T-cell (primary cell): ENCODE data around the gene KLRC3. TPM values are rescaled to one million over a fixed set of nuclear protein-coding genes. Genes with fewer than 3 reads are reported as not detected.
A peak's percentile ranks its signal among the peaks of the same experiment; 100 is the strongest.
"Not testable (repeated sequence)": the region's sequence is repeated elsewhere in the genome, so short reads cannot be mapped to it uniquely, and the experiment has no call there.

Source experiments
- ATAC-seq, 4 experiments: fragments of 200-7000 bp in 3 of 4; fragments of 150-1000 bp in 1 of 4; cut with Tn5 transposase; replicated peaks in 1 of 4; 1 replicate in 3 of 4; 2 replicates in 1 of 4; pipeline ENCODE4 v1.10.0; 2021; ENCODE audit warnings: moderate library complexity in 3 of 4, mild to moderate bottlenecking in 2 of 4, moderate number of reproducible peaks in 1 of 4
- CTCF ChIA-PET, 2 donors: fragments of 300-600 bp; sonication (Branson Sonifier 250); formaldehyde crosslinking; loops; one replicate each; lab custom pipeline; 2022; ENCODE audit warnings: antibody characterized with exemption in 2 of 2; lab: Charles Lee
- POLR2A ChIA-PET, 2 donors: fragments of 300-600 bp; sonication (Branson Sonifier 250); formaldehyde crosslinking; loops; one replicate each; lab custom pipeline; 2022; ENCODE audit warnings: antibody characterized with exemption in 2 of 2; lab: Charles Lee
- DNase-seq, 35 experiments: peaks; one replicate each; pipeline versions ENCODE4 v3.0.0 to v3.0.0-alpha.2; 2013 to 2023
- H3K27ac ChIP-seq: one replicate; pipeline ENCODE4 v1.5.1; 2013; ENCODE audit warnings: low read length
- H3K27me3 ChIP-seq, 2 experiments: replicated peaks in 1 of 2; 1 replicate in 1 of 2; 2 replicates in 1 of 2; pipeline versions ENCODE4 v1.6.1 to v1.7.0; 2013; ENCODE audit warnings: low read length in 1 of 2, mixed read lengths in 1 of 2; ENCODE audit not compliant: control insufficient read depth in 2 of 2, insufficient read depth in 2 of 2; ENCODE audit errors: extremely low read depth in 1 of 2
- H3K36me3 ChIP-seq, 2 donors: 1 replicate in 1 of 2; 2 replicates in 1 of 2; pipeline versions ENCODE4 v1.6.1 to v1.7.0; 2013; ENCODE audit warnings: low read length in 1 of 2; ENCODE audit not compliant: control insufficient read depth in 2 of 2, insufficient read depth in 1 of 2; ENCODE audit errors: extremely low read depth in 1 of 2
- H3K4me1 ChIP-seq, 2 experiments: 1 replicate in 1 of 2; 2 replicates in 1 of 2; pipeline versions ENCODE4 v1.6.1 to v1.7.0; 2013; ENCODE audit warnings: low read length in 2 of 2, mixed read lengths in 1 of 2; ENCODE audit not compliant: insufficient read depth in 2 of 2, control insufficient read depth in 1 of 2; ENCODE audit errors: extremely low read depth in 1 of 2
- H3K4me3 ChIP-seq, 2 donors: 1 replicate in 1 of 2; 2 replicates in 1 of 2; pipeline versions ENCODE4 v1.5.1 to v1.7.0; 2013; ENCODE audit warnings: mild to moderate bottlenecking in 2 of 2, low read length in 1 of 2, moderate library complexity in 1 of 2; ENCODE audit not compliant: control insufficient read depth in 1 of 2; ENCODE audit errors: extremely low read depth in 1 of 2
- H3K9me3 ChIP-seq: 2 replicates; pipeline ENCODE4 v1.7.0; 2013
- H3K27ac Mint-ChIP-seq, 2 donors: one replicate each; pipeline ENCODE4 v1.8.0; 2020 to 2021; ENCODE audit warnings: mild to moderate bottlenecking in 2 of 2, mixed read lengths in 2 of 2
- H3K27me3 Mint-ChIP-seq, 2 donors: one replicate each; pipeline ENCODE4 v1.8.0; 2021 to 2022; ENCODE audit warnings: mixed read lengths in 2 of 2
- H3K36me3 Mint-ChIP-seq: one replicate; pipeline ENCODE4 v1.8.0; 2021; ENCODE audit warnings: mixed read lengths
- H3K4me1 Mint-ChIP-seq, 3 donors: one replicate each; pipeline ENCODE4 v1.8.0; 2020 to 2022; ENCODE audit warnings: mixed read lengths in 3 of 3, mild to moderate bottlenecking in 1 of 3
- H3K4me3 Mint-ChIP-seq, 3 donors: one replicate each; pipeline ENCODE4 v1.8.0; 2020 to 2022; ENCODE audit warnings: mild to moderate bottlenecking in 3 of 3, mixed read lengths in 3 of 3, moderate library complexity in 3 of 3
- H3K9me3 Mint-ChIP-seq, 3 donors: one replicate each; pipeline ENCODE4 v1.8.0; 2020 to 2022; ENCODE audit warnings: mixed read lengths in 3 of 3
- WGBS: methylation state at CpG from one replicate; pipeline ENCODE4 v1.1.5; 2013; ENCODE audit warnings: missing lambda C conversion rate; ENCODE audit not compliant: insufficient coverage; 5-methylcytosine and 5-hydroxymethylcytosine counted together
- total RNA-seq, 35 experiments: library from RNA in 6 of 35; stranded (reverse) in 6 of 35; fragments of 120-200 nt in 1 of 35; gene quantifications; one replicate each; pipeline versions ENCODE4 v1.2.1 to v1.2.4 and lab custom pipeline; 2013 to 2026

KLRC3 gene
- total RNA-seq, 5 donors from 2014 or later (not counting 1 experiment from before 2014, with no cell fraction given): 1.3 to 9.9 (median 1.6) TPM

DNA sequence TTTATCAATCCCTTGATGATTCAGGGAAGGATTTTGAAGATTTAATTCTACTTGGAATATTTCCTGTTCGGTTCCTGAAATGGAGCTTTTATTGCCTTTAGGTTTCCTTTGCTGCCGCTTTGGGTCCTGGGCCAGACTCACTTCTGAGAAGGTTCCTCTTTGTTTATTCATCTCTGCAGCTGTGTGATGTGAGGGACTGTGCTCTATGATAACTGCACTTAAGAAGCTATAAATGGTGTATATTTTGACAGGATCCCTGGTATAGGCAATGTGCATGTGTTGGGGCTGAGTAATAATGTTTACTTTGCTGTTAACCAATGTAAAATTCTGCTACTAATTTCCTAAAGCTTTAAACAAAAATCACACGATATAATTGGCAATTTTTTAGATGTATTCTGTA lies 15.4 kb upstream of the KLRC3 start, which contains the start of gene KLRC2:
Gene KLRC2, minus strand, starts transcription at position 195 of the 400 bp plus-strand sequence. Its CDS starts 24 bp downstream, at position 171.
- ATAC-seq: peak in 2 of 4 experiments; percentile 59 to 61
- H3K27ac ChIP-seq, H3K27ac Mint-ChIP-seq, H3K27me3 ChIP-seq, POLR2A ChIA-PET, H3K4me1 Mint-ChIP-seq, H3K9me3 ChIP-seq, H3K27me3 Mint-ChIP-seq, H3K4me1 ChIP-seq, H3K36me3 ChIP-seq, H3K9me3 Mint-ChIP-seq, H3K36me3 Mint-ChIP-seq, H3K4me3 ChIP-seq, DNase-seq, CTCF ChIA-PET: not testable (repeated sequence)
- peak within 1 kb of the TSS in 1 of 3 donors; percentile 37 for H3K4me3 Mint-ChIP-seq
- no CpG with 5 or more reads among the region's 3 CpGs for WGBS

DNA sequence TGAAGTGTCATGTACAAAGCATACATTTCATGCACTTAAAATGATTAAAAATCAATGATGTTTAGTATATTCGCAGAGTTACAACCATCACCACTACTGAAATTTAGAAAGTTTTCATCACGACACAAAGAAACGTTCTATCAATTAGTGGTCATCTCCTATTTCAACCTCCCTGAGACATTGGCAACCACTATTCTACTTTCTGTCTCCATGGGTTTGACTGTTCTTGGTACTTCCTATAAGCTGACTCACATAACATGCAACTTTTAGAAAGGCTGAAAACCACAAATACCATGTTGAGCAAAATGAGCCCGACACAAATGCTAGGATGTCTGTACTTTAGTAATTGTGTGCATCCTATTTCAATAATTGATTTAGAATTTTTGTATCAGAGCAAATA lies 10.2 kb upstream of the KLRC3 start:
- H3K36me3 ChIP-seq, H3K27me3 ChIP-seq, CTCF ChIA-PET, H3K27ac Mint-ChIP-seq, H3K4me3 Mint-ChIP-seq, H3K36me3 Mint-ChIP-seq, H3K9me3 Mint-ChIP-seq, POLR2A ChIA-PET, H3K9me3 ChIP-seq, H3K27ac ChIP-seq, ATAC-seq, H3K4me3 ChIP-seq, H3K27me3 Mint-ChIP-seq, H3K4me1 Mint-ChIP-seq, DNase-seq, H3K4me1 ChIP-seq: not testable (repeated sequence)
- WGBS: no CpG with 5 or more reads among the region's 4 CpGs

DNA sequence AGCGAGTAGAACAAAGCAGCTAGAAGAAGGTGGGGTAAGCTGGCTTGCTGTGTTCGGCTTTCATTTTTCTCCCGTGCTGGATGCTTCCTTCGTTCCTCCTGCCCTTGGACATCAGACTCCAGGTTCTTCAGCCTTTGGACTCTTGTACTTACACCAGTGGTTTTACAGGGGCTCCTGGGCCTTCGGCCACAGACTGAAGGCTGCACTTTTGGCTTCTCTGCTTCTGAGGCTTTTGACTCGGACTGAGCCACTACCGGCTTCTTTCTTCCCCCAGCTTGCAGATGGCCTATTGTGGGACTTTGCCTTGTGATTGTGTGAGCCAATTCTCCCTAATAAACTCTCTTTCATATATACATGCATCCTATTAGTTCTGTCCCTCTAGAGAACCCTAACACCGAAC lies 5.5 kb upstream of the KLRC3 start:
- POLR2A ChIA-PET, H3K27ac Mint-ChIP-seq, H3K27ac ChIP-seq, H3K27me3 Mint-ChIP-seq, DNase-seq, H3K4me3 Mint-ChIP-seq, ATAC-seq, H3K4me1 ChIP-seq, H3K36me3 ChIP-seq, H3K4me3 ChIP-seq, H3K9me3 Mint-ChIP-seq, H3K9me3 ChIP-seq, H3K36me3 Mint-ChIP-seq, H3K27me3 ChIP-seq, CTCF ChIA-PET, H3K4me1 Mint-ChIP-seq: not testable (repeated sequence)
- 100% methylated on average over 1 of the region's 8 CpGs for WGBS

DNA sequence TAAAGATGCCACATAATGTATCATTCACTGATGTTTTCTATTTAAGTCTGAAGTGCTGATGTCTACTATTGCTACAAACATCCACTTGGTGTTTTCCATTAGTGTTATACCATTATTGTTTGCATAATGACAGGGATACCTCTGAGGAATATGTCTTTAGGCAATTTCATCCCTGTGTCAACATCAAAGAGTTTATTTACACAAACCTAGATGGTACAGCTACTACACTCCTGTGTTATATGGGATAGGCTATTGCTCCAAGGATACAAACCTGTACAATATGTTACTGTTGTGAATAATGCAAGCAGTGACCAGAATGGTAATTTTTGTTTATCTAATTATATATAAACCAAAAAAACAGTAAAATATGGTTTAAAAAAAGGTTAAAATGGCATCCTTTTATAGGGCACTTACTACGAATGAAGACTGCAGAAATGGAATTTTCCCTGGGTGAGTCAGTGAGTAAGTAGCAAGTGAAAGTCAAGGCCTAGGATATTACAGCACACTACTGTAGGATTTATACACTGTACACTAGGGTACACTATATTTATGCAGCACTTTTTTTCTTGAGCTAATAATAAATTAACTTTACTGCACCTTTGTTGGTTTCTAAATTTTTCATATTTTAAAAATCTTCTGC lies 4.0 kb upstream of the KLRC3 start:
- H3K27ac Mint-ChIP-seq, H3K9me3 Mint-ChIP-seq, H3K27ac ChIP-seq, H3K4me1 Mint-ChIP-seq, H3K36me3 Mint-ChIP-seq, CTCF ChIA-PET, ATAC-seq, H3K4me1 ChIP-seq, POLR2A ChIA-PET, H3K36me3 ChIP-seq, H3K4me3 ChIP-seq, H3K27me3 Mint-ChIP-seq, DNase-seq, H3K27me3 ChIP-seq, H3K9me3 ChIP-seq, H3K4me3 Mint-ChIP-seq: not testable (repeated sequence)
- WGBS: no CpG with 5 or more reads among the region's 1 CpG

DNA sequence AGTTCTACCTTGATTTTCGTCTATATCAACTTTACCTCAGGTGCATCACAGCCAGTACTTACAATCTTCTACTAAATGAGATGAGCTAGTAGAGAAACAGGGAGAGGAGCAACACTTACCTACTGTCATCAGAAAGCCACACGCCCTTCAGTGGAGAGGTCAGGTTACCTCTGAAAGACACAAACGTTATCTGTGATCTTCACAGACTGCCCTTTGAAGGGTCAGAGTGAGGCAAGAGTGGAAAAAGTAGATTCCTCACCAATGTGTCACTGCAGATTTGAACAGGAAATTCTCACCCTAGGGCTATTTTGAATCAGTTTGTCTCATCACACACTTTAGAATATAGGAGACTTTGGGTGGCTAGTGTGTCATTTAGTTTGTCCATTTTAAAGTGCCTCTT lies 1.8 kb upstream of the KLRC3 start:
- H3K4me3 ChIP-seq, H3K9me3 ChIP-seq, H3K36me3 Mint-ChIP-seq, H3K27me3 Mint-ChIP-seq, H3K27me3 ChIP-seq, H3K4me1 ChIP-seq, H3K27ac Mint-ChIP-seq, H3K27ac ChIP-seq, DNase-seq, CTCF ChIA-PET, POLR2A ChIA-PET, H3K4me3 Mint-ChIP-seq, H3K9me3 Mint-ChIP-seq, H3K36me3 ChIP-seq, H3K4me1 Mint-ChIP-seq: not testable (repeated sequence)
- no CpG with 5 or more reads among the region's 3 CpGs for WGBS
- peak in 1 of 4 experiments; percentile 35 for ATAC-seq

DNA sequence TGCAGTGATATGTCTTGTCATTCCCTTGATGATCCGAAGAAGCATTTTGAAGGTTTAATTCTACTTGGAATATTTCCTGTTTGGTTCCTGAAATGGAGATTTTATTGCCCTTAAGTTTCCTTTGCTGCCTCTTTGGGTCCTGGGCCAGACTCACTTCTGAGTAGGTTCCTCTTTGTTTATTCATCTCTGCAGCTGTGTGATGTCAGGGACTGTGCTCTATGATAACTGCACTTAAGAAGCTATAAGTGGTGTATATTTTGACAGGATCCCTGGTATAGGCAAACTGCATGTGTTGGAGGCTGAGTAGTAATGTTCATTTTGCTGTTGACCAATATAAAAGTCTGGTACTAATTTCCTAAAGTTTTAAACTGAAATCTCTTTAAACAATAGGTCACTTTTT lies 11.0 kb downstream of the KLRC3 start, which contains the start of gene KLRC4:
Gene KLRC4, minus strand, starts transcription at position 366 of the 400 bp plus-strand sequence. Its CDS starts 182 bp downstream, at position 184.
- Histone ChIP-seq H3K9me3 (no peaks in the 10 kb centered on the region), H3K27me3 (no peaks in the 10 kb centered on the region), H3K4me1 (no peaks in the 10 kb centered on the region), H3K27ac (no peak within 1 kb of the TSS), H3K36me3 (no peaks in the 10 kb centered on the region), H3K4me3 (peak within 1 kb of the TSS in 1 of 2 donors; percentile 35)
- ATAC-seq (peak; percentile 45 to 81 (median 78)), DNase-seq (no peak)
- peaks cover 0 to 3% (median 2%) of the 10 kb centered on the region in 3 donors for H3K9me3 Mint-ChIP-seq
- WGBS: no CpG with 5 or more reads among the region's 1 CpG
- H3K4me1 Mint-ChIP-seq: peaks cover 0 to 6% (median 4%) of the 10 kb centered on the region in 3 donors
- H3K27me3 Mint-ChIP-seq: peaks cover 0 to 2% of the 10 kb centered on the region in 2 donors
- peak within 1 kb of the TSS; percentile 69 to 75 (median 74) for H3K4me3 Mint-ChIP-seq
- POLR2A ChIA-PET: no interaction called here
- CTCF ChIA-PET: interaction anchor here in 1 of 2 donors (1.2 kb wide), 1 partner anchor 17 kb away, joined by 3 read pairs; no protein-coding TSS in a partner anchor
- peaks cover 3% of the 10 kb centered on the region for H3K36me3 Mint-ChIP-seq
- peak within 1 kb of the TSS; percentile 56 to 70 for H3K27ac Mint-ChIP-seq
